DOHH2 (cell line): ENCODE results near the gene SEC14L1.
A peak's percentile ranks its signal among the peaks of the same experiment; 100 is the strongest.

Experiments used
- H3F3A ChIP-seq: fragments of 200-600 bp; sonication (generic), shearing (Covaris generic); 2 replicates; pipeline ENCODE4 v1.6.0; 2016; ENCODE audit warnings: antibody characterized with exemption, mild to moderate bottlenecking; ENCODE audit not compliant: control insufficient read depth, insufficient read depth
- H3K27ac ChIP-seq: fragments of 200-600 bp; sonication (generic); 2 replicates; pipeline ENCODE4 v1.5.1; 2014; ENCODE audit warnings: low read depth, mild to moderate bottlenecking, low read length, moderate library complexity
- H3K27me3 ChIP-seq: fragments of 200-600 bp; sonication (generic); 2 replicates; pipeline ENCODE4 v1.6.1; 2014; ENCODE audit warnings: mild to moderate bottlenecking, low read length, mixed read lengths; ENCODE audit not compliant: control insufficient read depth
- H3K36me3 ChIP-seq: fragments of 200-600 bp; sonication (generic); 2 replicates; pipeline ENCODE4 v1.6.1; 2014; ENCODE audit warnings: mild to moderate bottlenecking, low read length, moderate library complexity, mixed read lengths; ENCODE audit not compliant: control insufficient read depth
- H3K4me1 ChIP-seq: fragments of 200-600 bp; sonication (generic); 2 replicates; pipeline ENCODE4 v1.6.1; 2014; ENCODE audit warnings: mild to moderate bottlenecking, low read length, mixed read lengths; ENCODE audit not compliant: control insufficient read depth
- H3K4me2 ChIP-seq: fragments of 200-600 bp; sonication (generic); 2 replicates; pipeline ENCODE4 v1.6.0; 2014; ENCODE audit warnings: mild to moderate bottlenecking, low read length, moderate library complexity
- H3K4me3 ChIP-seq: fragments of 200-600 bp; sonication (generic); 2 replicates; pipeline ENCODE4 v1.5.1; 2014; ENCODE audit warnings: mild to moderate bottlenecking, low read length, mixed read lengths
- H3K79me2 ChIP-seq: fragments of 200-600 bp; sonication (generic); 2 replicates; pipeline ENCODE4 v1.6.1; 2014; ENCODE audit warnings: mild to moderate bottlenecking, low read length, mixed read lengths; ENCODE audit not compliant: control insufficient read depth
- H3K9me2 ChIP-seq: fragments of 200-600 bp; sonication (generic); replicated peaks from 2 replicates; pipeline ENCODE4 v1.6.1; 2014; ENCODE audit warnings: mild to moderate bottlenecking, low read length, mixed read lengths; ENCODE audit not compliant: control insufficient read depth
- H3K9me3 ChIP-seq: fragments of 200-600 bp; sonication (generic); 2 replicates; pipeline ENCODE4 v1.6.1; 2014; ENCODE audit warnings: antibody characterized with exemption, low read length, mixed read lengths; ENCODE audit not compliant: control insufficient read depth, insufficient read depth
- H4K20me1 ChIP-seq: fragments of 200-600 bp; sonication (generic); 2 replicates; pipeline ENCODE4 v1.6.0; 2014; ENCODE audit warnings: low read depth, mild to moderate bottlenecking, antibody characterized with exemption, low read length, moderate library complexity; ENCODE audit not compliant: control insufficient read depth, insufficient read depth
- CTCF ChIP-seq: fragments of 200-600 bp; sonication (generic); IDR thresholded peaks from one replicate; pipeline ENCODE4 v1.5.1; 2014; ENCODE audit warnings: antibody characterized with exemption, mild to moderate bottlenecking, low read depth, low read length; ENCODE audit not compliant: poor library complexity, severe bottlenecking
- EZH2phosphoT487 ChIP-seq: fragments of 200-600 bp; sonication (generic); IDR thresholded peaks from 2 replicates; pipeline ENCODE4 v1.6.1; 2017; ENCODE audit warnings: borderline replicate concordance, mild to moderate bottlenecking, antibody characterized with exemption, low read length, moderate library complexity, mixed read lengths

The SEC14L1 gene

DNA sequence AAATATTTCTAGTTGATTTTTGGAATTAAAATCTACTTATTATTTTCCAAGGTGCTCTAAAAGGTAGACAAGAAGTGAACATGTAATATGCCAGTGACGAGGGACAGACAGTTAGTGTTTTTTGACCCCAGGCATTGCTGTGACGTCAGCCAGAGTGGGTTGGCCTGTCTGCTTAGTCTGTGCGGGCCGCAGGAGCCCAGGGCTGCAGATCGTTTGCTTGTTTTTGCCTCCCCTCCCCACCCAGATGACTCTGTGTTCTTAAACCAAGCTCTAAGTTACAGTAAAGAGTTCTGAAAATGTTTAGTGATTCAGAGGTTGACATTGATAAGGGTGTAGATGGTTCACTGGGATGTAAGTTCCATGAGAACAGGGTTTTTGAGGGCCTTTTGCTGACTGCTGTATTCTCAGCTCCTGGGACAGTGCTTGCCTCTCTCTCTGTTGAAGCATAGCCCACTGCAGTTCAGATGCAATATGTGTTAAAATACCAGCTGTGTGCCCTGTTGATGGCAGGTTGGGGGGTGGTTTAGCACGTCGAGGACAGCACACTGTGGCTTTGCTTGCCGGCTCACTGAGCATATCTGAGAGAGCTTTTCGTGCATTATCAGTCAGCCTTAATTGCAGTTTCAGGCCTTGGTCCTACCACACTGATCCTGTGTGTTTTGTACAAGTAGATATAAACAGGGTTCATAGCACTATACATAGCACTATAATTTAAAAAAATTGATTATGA is 64.8 kb downstream of the SEC14L1 start:
- Histone ChIP-seq H3K4me1 (peaks cover 69% of the 10 kb centered on the region), H3K27ac (peak overlapping the region; percentile 84), H3K4me3 (peak overlapping the region; percentile 40), H3K79me2 (peaks cover 35% of the 10 kb centered on the region), H3K9me3 (no peaks in the 10 kb centered on the region), H3F3A (peaks cover 44% of the 10 kb centered on the region), H3K9me2 (no peaks in the 10 kb centered on the region), H3K4me2 (peak overlapping the region; percentile 61), H3K36me3 (peaks cover 96% of the 10 kb centered on the region), H3K27me3 (no peaks in the 10 kb centered on the region), H4K20me1 (no peaks in the 10 kb centered on the region)
- TF ChIP-seq CTCF (no peak), EZH2phosphoT487 (no peak)

DNA sequence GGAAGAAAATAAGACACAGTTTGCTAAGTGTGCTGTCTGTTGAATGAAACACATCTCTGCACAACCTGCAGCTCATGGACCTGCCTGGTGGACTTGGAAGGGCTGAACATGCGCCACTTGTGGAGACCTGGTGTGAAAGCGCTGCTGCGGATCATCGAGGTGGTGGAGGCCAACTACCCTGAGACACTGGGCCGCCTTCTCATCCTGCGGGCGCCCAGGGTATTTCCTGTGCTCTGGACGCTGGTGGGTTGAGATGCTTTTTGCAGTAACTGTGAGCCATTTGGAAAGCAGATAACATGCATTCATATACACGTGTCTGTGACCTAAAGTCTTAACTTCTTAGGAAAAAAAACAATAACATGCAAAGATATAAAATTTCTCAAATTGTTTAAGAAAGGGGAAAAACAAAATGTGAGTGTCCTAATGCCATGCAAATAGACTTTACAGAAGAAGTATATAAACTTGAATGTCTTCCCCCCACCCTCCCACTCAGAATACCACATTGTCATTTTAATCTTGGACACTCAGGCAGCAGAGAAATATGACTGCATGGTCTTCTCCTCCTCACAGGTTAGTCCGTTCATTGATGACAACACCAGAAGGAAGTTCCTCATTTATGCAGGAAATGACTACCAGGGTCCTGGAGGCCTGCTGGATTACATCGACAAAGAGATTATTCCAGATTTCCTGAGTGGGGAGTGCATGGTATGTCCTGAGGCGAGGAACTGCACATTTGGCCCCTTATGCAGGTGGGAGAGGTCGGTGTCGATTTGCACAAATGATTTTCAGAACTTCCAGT is 65.6 kb downstream of the SEC14L1 start:
- Histone ChIP-seq H3K9me3 (no peaks in the 10 kb centered on the region), H3K4me1 (peaks cover 77% of the 10 kb centered on the region), H3K4me3 (peak overlapping the region; percentile 40), H4K20me1 (no peaks in the 10 kb centered on the region), H3F3A (peaks cover 52% of the 10 kb centered on the region), H3K4me2 (peak overlapping the region; percentile 61), H3K36me3 (peaks cover 96% of the 10 kb centered on the region), H3K27me3 (no peaks in the 10 kb centered on the region), H3K27ac (peak overlapping the region; percentile 84), H3K9me2 (no peaks in the 10 kb centered on the region), H3K79me2 (peaks cover 33% of the 10 kb centered on the region)
- TF ChIP-seq EZH2phosphoT487 (no peak), CTCF (no peak)

DNA sequence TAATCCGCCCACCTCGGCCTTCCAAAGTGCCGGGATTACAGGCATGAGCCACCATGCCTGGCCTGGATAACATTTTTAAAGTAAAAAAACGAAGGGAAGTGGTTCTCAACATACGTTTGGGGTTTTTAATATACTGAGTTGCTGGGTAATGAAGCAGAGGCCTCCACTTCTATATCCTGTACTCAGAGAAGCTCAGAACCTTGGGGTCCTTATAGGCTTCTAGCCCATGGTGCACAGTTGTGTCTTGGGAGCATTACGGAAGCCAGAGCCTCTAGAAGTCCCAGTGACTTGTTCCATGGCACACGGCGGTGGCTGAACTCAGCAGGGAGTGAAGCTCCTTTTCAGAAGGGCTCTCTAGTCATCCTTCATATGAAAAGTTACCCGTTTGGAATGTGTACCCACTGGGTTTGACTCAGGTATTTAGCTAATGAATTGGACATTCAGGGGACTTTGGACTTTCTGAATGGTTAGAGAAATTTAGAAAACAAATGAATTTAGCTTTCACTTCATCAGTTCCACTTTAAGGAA is 67.0 kb downstream of the SEC14L1 start:
- Histone ChIP-seq H3K4me2 (no peak overlapping the region), H3K36me3 (peaks cover 98% of the 10 kb centered on the region)
- no peak for TF ChIP-seq EZH2phosphoT487
- no peak for TF ChIP-seq CTCF

More for the DNA sequence above, 67.0 kb downstream of the SEC14L1 start:
- Histone ChIP-seq H3K27me3 (no peaks in the 10 kb centered on the region), H3K9me3 (no peaks in the 10 kb centered on the region), H3K4me3 (no peak overlapping the region), H3K79me2 (peaks cover 33% of the 10 kb centered on the region), H4K20me1 (no peaks in the 10 kb centered on the region), H3K4me1 (peaks cover 91% of the 10 kb centered on the region), H3K27ac (no peak overlapping the region), H3F3A (peaks cover 62% of the 10 kb centered on the region), H3K9me2 (no peaks in the 10 kb centered on the region)
